ENCODE measurements around the gene SMCO4. TPM values are rescaled to one million over a fixed set of nuclear protein-coding genes. Genes with fewer than 3 reads are reported as not detected.

Gene SMCO4
- total RNA-seq, 1 donor from 2014 or later = 26.5 TPM

DNA sequence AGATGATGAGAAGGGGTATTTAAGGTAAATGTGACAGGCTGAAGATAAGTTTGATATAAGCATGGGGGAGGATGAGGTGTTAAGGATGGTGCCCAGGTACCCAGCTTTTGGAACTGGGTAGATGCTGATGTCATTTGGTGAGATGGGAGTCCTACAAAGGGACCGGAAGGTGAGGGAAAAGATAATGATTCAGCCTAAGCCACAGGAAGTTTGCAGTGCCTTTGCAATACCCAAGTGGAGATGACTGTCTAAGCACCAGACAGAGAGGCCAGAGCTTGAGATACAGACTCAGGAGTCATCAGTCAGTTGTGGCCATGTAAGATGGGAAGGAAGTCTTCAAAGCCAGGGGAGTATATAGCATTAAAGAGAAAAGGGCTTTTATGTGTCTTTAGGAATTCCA, 30.0 kb upstream of the SMCO4 start:
- H3K4me1 Mint-ChIP-seq (ENCODE audit: low read depth) = peaks cover 6% of the 10 kb centered on the region

DNA sequence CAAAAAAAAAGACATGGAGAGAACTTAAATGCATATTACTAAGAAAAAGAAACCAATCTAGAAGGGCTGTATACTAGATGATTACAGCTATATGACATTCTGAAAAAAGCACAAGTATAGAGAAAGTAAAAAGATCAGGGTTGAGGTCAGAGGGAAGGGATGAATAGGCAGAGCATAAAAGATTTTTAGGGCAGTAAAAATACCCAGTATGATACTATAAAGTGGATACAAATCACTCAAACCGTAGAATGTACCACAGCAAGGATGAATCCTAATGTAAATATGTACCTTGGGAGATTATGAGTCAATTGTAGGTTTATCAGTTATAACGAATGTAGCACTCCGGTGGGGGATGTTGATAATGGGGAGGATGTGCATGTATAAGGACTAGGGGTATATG, 29.4 kb upstream of the SMCO4 start:
- no peak for DNase-seq (ENCODE audit: low spot score, unreplicated experiment)
- Mint-ChIP-seq H3K4me3 (ENCODE audit: low read depth) (no peak overlapping the region), H3K27me3 (no peaks in the 10 kb centered on the region), H3K4me1 (ENCODE audit: low read depth) (peaks cover 6% of the 10 kb centered on the region), H3K27ac (no peak overlapping the region), H3K9me3 (ENCODE audit: low read depth) (no peaks in the 10 kb centered on the region), H3K36me3 (ENCODE audit: insufficient read depth) (no peaks in the 10 kb centered on the region)
- TF ChIP-seq, protein P1, sequence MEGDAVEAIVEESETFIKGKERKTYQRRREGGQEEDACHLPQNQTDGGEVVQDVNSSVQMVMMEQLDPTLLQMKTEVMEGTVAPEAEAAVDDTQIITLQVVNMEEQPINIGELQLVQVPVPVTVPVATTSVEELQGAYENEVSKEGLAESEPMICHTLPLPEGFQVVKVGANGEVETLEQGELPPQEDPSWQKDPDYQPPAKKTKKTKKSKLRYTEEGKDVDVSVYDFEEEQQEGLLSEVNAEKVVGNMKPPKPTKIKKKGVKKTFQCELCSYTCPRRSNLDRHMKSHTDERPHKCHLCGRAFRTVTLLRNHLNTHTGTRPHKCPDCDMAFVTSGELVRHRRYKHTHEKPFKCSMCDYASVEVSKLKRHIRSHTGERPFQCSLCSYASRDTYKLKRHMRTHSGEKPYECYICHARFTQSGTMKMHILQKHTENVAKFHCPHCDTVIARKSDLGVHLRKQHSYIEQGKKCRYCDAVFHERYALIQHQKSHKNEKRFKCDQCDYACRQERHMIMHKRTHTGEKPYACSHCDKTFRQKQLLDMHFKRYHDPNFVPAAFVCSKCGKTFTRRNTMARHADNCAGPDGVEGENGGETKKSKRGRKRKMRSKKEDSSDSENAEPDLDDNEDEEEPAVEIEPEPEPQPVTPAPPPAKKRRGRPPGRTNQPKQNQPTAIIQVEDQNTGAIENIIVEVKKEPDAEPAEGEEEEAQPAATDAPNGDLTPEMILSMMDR (IDR thresholded peaks at IDR 0.05; ENCODE audit: unreplicated experiment) = no peak

More for the DNA sequence above, 30.0 kb upstream of the SMCO4 start:
- H3K9me3 Mint-ChIP-seq (ENCODE audit: low read depth) = no peaks in the 10 kb centered on the region
- H3K27ac Mint-ChIP-seq = no peak overlapping the region
- no peaks in the 10 kb centered on the region for H3K36me3 Mint-ChIP-seq (ENCODE audit: insufficient read depth)
- no peak overlapping the region for H3K4me3 Mint-ChIP-seq (ENCODE audit: low read depth)
- DNase-seq (ENCODE audit: low spot score, unreplicated experiment) = no peak
- H3K27me3 Mint-ChIP-seq = no peaks in the 10 kb centered on the region
- TF ChIP-seq, protein P1 (IDR thresholded peaks at IDR 0.05; ENCODE audit: unreplicated experiment) = no peak

DNA sequence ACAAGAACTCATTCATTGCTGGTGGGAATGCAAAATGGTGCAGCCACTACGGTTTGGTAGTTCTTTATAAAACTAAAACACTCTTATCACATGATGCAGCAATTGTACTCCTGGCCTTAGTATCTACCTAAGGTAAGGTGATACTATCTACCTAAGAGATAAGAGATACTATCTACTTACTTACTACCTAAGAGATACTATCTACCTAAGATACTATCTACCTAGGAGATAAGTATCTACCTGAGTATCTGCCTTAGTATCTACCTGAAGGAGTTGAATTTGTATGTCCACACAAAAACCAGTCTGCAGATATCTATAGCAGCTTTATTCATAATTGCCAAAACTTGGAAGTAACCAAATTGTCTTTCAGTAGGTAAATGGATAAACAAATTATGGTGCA, 29.0 kb upstream of the SMCO4 start:
- H3K36me3 Mint-ChIP-seq (ENCODE audit: insufficient read depth) = no peaks in the 10 kb centered on the region
- no peak overlapping the region for H3K27ac Mint-ChIP-seq

DNA sequence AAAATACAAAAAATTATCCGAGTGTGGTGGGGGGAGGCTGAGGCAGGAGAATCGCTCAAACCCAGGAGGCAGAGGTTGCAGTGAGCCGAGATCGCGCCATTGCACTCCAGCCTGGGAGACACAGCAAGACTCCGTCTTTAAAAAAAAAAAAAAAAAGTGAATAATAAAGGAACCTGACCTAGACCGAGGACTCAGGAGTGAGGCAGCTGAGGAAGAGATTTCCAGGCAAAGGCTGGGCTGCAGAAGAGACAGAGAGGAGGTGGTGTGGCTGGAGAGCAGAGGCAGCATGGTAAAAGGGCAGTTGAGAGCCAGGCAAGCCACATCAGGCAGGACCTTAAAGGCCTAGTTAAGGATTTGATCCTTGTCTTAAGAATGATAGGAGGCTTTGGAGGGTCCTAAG, 28.4 kb upstream of the SMCO4 start:
- Mint-ChIP-seq H3K4me1 (ENCODE audit: low read depth) (peaks cover 6% of the 10 kb centered on the region), H3K4me3 (ENCODE audit: low read depth) (no peak overlapping the region), H3K27me3 (no peaks in the 10 kb centered on the region), H3K9me3 (ENCODE audit: low read depth) (no peaks in the 10 kb centered on the region), H3K36me3 (ENCODE audit: insufficient read depth) (no peaks in the 10 kb centered on the region), H3K27ac (no peak overlapping the region)
- TF ChIP-seq, protein P1 (IDR thresholded peaks at IDR 0.05; ENCODE audit: unreplicated experiment) = no peak
- no peak for DNase-seq (ENCODE audit: low spot score, unreplicated experiment)

More for the DNA sequence above, 29.0 kb upstream of the SMCO4 start:
- no peaks in the 10 kb centered on the region for H3K27me3 Mint-ChIP-seq
- DNase-seq (ENCODE audit: low spot score, unreplicated experiment) = no peak
- H3K9me3 Mint-ChIP-seq (ENCODE audit: low read depth) = no peaks in the 10 kb centered on the region
- peaks cover 6% of the 10 kb centered on the region for H3K4me1 Mint-ChIP-seq (ENCODE audit: low read depth)
- TF ChIP-seq, protein P1 (IDR thresholded peaks at IDR 0.05; ENCODE audit: unreplicated experiment) = no peak
- no peak overlapping the region for H3K4me3 Mint-ChIP-seq (ENCODE audit: low read depth)

DNA sequence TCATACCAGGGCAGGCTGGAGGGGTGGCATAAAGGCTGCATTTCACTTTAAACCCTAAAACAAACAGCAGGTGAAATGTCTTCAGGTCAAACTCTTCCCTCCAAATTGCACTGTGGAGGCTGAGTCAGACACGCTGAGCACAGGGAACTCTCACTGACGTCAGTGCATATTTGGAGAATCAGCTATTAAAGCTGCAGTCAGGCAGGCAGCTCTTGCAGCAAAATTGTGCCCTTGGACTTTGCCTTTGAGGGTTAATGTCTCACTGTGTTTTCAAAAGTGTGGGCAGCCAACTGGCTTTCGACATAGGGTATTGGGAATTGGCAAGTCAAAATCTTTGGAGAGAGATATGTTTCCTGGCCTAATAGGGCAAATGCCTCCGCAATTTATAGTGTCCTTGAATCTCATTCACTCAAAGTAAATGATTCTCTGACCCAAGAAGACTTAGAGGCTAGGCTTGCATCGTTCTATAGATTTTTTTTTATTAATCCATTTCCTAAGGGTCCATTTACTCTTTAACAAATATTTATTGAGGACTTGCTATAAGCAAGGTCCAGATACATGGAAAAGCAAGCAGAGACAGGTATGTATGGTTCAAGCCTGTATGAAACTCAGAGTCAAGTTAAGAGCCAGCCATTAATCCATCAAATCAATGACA, 27.7 kb upstream of the SMCO4 start:
- H3K27me3 Mint-ChIP-seq = no peaks in the 10 kb centered on the region
- H3K36me3 Mint-ChIP-seq (ENCODE audit: insufficient read depth) = no peaks in the 10 kb centered on the region
- DNase-seq (ENCODE audit: low spot score, unreplicated experiment) = no peak
- peaks cover 6% of the 10 kb centered on the region for H3K4me1 Mint-ChIP-seq (ENCODE audit: low read depth)
- no peak overlapping the region for H3K4me3 Mint-ChIP-seq (ENCODE audit: low read depth)
- H3K27ac Mint-ChIP-seq = peak overlapping the region; percentile 34
- no peaks in the 10 kb centered on the region for H3K9me3 Mint-ChIP-seq (ENCODE audit: low read depth)
- TF ChIP-seq, protein P1 (IDR thresholded peaks at IDR 0.05; ENCODE audit: unreplicated experiment) = no peak

Data from progenitor cell of endocrine pancreas (in vitro differentiated cells).